ENCODE measurements around the gene GRPEL2. TPM values are rescaled to one million over a fixed set of nuclear protein-coding genes. Genes with fewer than 3 reads are reported as not detected.

Gene GRPEL2
- total RNA-seq, 2 donors from 2014 or later: 21.2 to 33.0 TPM

- Mint-ChIP-seq H3K27me3 (no peaks in the 10 kb centered on the region), H3K27ac (peak overlapping the region; percentile 14), H3K4me3 (no peak overlapping the region), H3K36me3 (ENCODE audit: low read depth) (peaks cover 5% of the 10 kb centered on the region), H3K4me1 (peaks cover 29% of the 10 kb centered on the region)
- DNase-seq (peak in 2 of 3 donors; percentile 20 to 47), ATAC-seq (peak; percentile 77)
- H3K9me3 ChIP-seq (ENCODE audit: control insufficient read depth, low read length, poor library complexity, severe bottlenecking): no peaks in the 10 kb centered on the region
These were observed 22.1 kb downstream of the GRPEL2 start for GRCh38 chr5:149367249-149367971.

- no peak for ATAC-seq
- H3K27ac Mint-ChIP-seq: no peak overlapping the region
- peaks cover 27% of the 10 kb centered on the region for H3K4me1 Mint-ChIP-seq
- H3K27me3 Mint-ChIP-seq: no peaks in the 10 kb centered on the region
- H3K4me3 Mint-ChIP-seq: no peak overlapping the region
- H3K36me3 Mint-ChIP-seq (ENCODE audit: low read depth): peaks cover 5% of the 10 kb centered on the region
- no peak for DNase-seq
- no peaks in the 10 kb centered on the region for H3K9me3 ChIP-seq (ENCODE audit: control insufficient read depth, low read length, poor library complexity, severe bottlenecking)
These were observed 22.8 kb downstream of the GRPEL2 start for GRCh38 chr5:149367972-149368645.

- Mint-ChIP-seq H3K4me3 (no peak overlapping the region), H3K27me3 (no peaks in the 10 kb centered on the region), H3K4me1 (peaks cover 23% of the 10 kb centered on the region), H3K36me3 (ENCODE audit: low read depth) (no peaks in the 10 kb centered on the region), H3K27ac (no peak overlapping the region)
- H3K9me3 ChIP-seq (ENCODE audit: control insufficient read depth, low read length, poor library complexity, severe bottlenecking): no peaks in the 10 kb centered on the region
- ATAC-seq (no peak), DNase-seq (no peak)
These were observed 25.6 kb downstream of the GRPEL2 start for GRCh38 chr5:149370878-149371277.

GRCh38 chr5:149371296-149371962 is 26.1 kb downstream of the GRPEL2 start:
- no peaks in the 10 kb centered on the region for H3K27me3 Mint-ChIP-seq
- H3K36me3 Mint-ChIP-seq (ENCODE audit: low read depth): no peaks in the 10 kb centered on the region
- no peak overlapping the region for H3K27ac Mint-ChIP-seq
- no peak overlapping the region for H3K4me3 Mint-ChIP-seq
- peaks cover 23% of the 10 kb centered on the region for H3K4me1 Mint-ChIP-seq
- no peaks in the 10 kb centered on the region for H3K9me3 ChIP-seq (ENCODE audit: control insufficient read depth, low read length, poor library complexity, severe bottlenecking)
- DNase-seq (peak; percentile 46 to 68 (median 55)), ATAC-seq (peak; percentile 90)

- H3K4me1 Mint-ChIP-seq: peaks cover 20% of the 10 kb centered on the region
- no peak for DNase-seq
- no peak overlapping the region for H3K27ac Mint-ChIP-seq
- no peaks in the 10 kb centered on the region for H3K9me3 ChIP-seq (ENCODE audit: control insufficient read depth, low read length, poor library complexity, severe bottlenecking)
- peaks cover 2% of the 10 kb centered on the region for H3K36me3 Mint-ChIP-seq (ENCODE audit: low read depth)
- no peak for ATAC-seq
- H3K4me3 Mint-ChIP-seq: no peak overlapping the region
- no peaks in the 10 kb centered on the region for H3K27me3 Mint-ChIP-seq
These were observed 26.9 kb downstream of the GRPEL2 start for GRCh38 chr5:149372076-149372795.

GRCh38 chr5:149372932-149373331 is 27.6 kb downstream of the GRPEL2 start:
- ATAC-seq: no peak
- Mint-ChIP-seq H3K27ac (no peak overlapping the region), H3K27me3 (no peaks in the 10 kb centered on the region), H3K4me1 (peaks cover 19% of the 10 kb centered on the region), H3K36me3 (ENCODE audit: low read depth) (peaks cover 5% of the 10 kb centered on the region), H3K4me3 (no peak overlapping the region)
- no peak for DNase-seq
- H3K9me3 ChIP-seq (ENCODE audit: control insufficient read depth, low read length, poor library complexity, severe bottlenecking): no peaks in the 10 kb centered on the region

- no peak for DNase-seq
- H3K27ac Mint-ChIP-seq: no peak overlapping the region
These were observed 29.0 kb downstream of the GRPEL2 start for GRCh38 chr5:149374303-149374702.

GRCh38 chr5:149374801-149375200 is 29.5 kb downstream of the GRPEL2 start:
- Mint-ChIP-seq H3K36me3 (ENCODE audit: low read depth) (peaks cover 5% of the 10 kb centered on the region), H3K27me3 (no peaks in the 10 kb centered on the region), H3K27ac (no peak overlapping the region), H3K4me3 (no peak overlapping the region), H3K4me1 (peaks cover 13% of the 10 kb centered on the region)
- DNase-seq (no peak), ATAC-seq (no peak)
- H3K9me3 ChIP-seq (ENCODE audit: control insufficient read depth, low read length, poor library complexity, severe bottlenecking): no peaks in the 10 kb centered on the region

More at GRCh38 chr5:149374303-149374702, 29.0 kb downstream of the GRPEL2 start:
- H3K4me3 Mint-ChIP-seq: no peak overlapping the region
- peaks cover 13% of the 10 kb centered on the region for H3K4me1 Mint-ChIP-seq
- no peak for ATAC-seq
- H3K27me3 Mint-ChIP-seq: no peaks in the 10 kb centered on the region
- no peaks in the 10 kb centered on the region for H3K9me3 ChIP-seq (ENCODE audit: control insufficient read depth, low read length, poor library complexity, severe bottlenecking)
- peaks cover 5% of the 10 kb centered on the region for H3K36me3 Mint-ChIP-seq (ENCODE audit: low read depth)

GRCh38 chr5:149375434-149375833 is 30.1 kb downstream of the GRPEL2 start:
- Mint-ChIP-seq H3K4me3 (no peak overlapping the region), H3K4me1 (peaks cover 13% of the 10 kb centered on the region), H3K27me3 (peaks cover 4% of the 10 kb centered on the region), H3K27ac (no peak overlapping the region), H3K36me3 (ENCODE audit: low read depth) (peaks cover 5% of the 10 kb centered on the region)
- DNase-seq (no peak), ATAC-seq (no peak)
- no peaks in the 10 kb centered on the region for H3K9me3 ChIP-seq (ENCODE audit: control insufficient read depth, low read length, poor library complexity, severe bottlenecking)

- ATAC-seq (no peak), DNase-seq (no peak)
- no peaks in the 10 kb centered on the region for H3K9me3 ChIP-seq (ENCODE audit: control insufficient read depth, low read length, poor library complexity, severe bottlenecking)
- H3K27me3 Mint-ChIP-seq: peaks cover 5% of the 10 kb centered on the region
- H3K27ac Mint-ChIP-seq: no peak overlapping the region
- no peak overlapping the region for H3K4me3 Mint-ChIP-seq
- H3K4me1 Mint-ChIP-seq: peaks cover 12% of the 10 kb centered on the region
- peaks cover 5% of the 10 kb centered on the region for H3K36me3 Mint-ChIP-seq (ENCODE audit: low read depth)
These were observed 30.8 kb downstream of the GRPEL2 start for GRCh38 chr5:149376104-149376503.

- no peak for DNase-seq
These were observed 31.6 kb downstream of the GRPEL2 start for GRCh38 chr5:149376711-149377447.

GRCh38 chr5:149378241-149378820 is 33.0 kb downstream of the GRPEL2 start:
- Mint-ChIP-seq H3K4me1 (peaks cover 12% of the 10 kb centered on the region), H3K36me3 (ENCODE audit: low read depth) (peaks cover 5% of the 10 kb centered on the region), H3K27ac (peak overlapping the region; percentile 29), H3K4me3 (no peak overlapping the region), H3K27me3 (peaks cover 17% of the 10 kb centered on the region)
- no peaks in the 10 kb centered on the region for H3K9me3 ChIP-seq (ENCODE audit: control insufficient read depth, low read length, poor library complexity, severe bottlenecking)
- DNase-seq: no peak
- ATAC-seq: no peak

More at GRCh38 chr5:149376711-149377447, 31.6 kb downstream of the GRPEL2 start:
- ATAC-seq: no peak
- H3K27me3 Mint-ChIP-seq: peaks cover 13% of the 10 kb centered on the region
- no peak overlapping the region for H3K27ac Mint-ChIP-seq
- H3K9me3 ChIP-seq (ENCODE audit: control insufficient read depth, low read length, poor library complexity, severe bottlenecking): no peaks in the 10 kb centered on the region
- peaks cover 11% of the 10 kb centered on the region for H3K4me1 Mint-ChIP-seq
- H3K4me3 Mint-ChIP-seq: no peak overlapping the region
- H3K36me3 Mint-ChIP-seq (ENCODE audit: low read depth): peaks cover 5% of the 10 kb centered on the region
